AG04450 (cell line): Measurements from ENCODE around the gene TNIK. TPM values are rescaled to one million over a fixed set of nuclear protein-coding genes. Genes with fewer than 3 reads are reported as not detected.

ENCODE experiments used
- CTCF ChIA-PET: fragments of 300-600, 350-600 bp; formaldehyde crosslinking; extraction: SDS; loops from one replicate; lab custom pipeline; 2022; ENCODE audit warnings: antibody characterized with exemption, inconsistent platforms; lab: Charles Lee
- POLR2A ChIA-PET: fragments of 350-600 bp; formaldehyde crosslinking; extraction: SDS; loops from one replicate; lab custom pipeline; 2021; ENCODE audit warnings: antibody characterized with exemption, inconsistent platforms; lab: Yijun Ruan, JAX
- DNase-seq: peaks from one replicate; pipeline ENCODE4 v3.0.0-alpha.2; 2011; ENCODE audit warnings: low read depth, low spot score
- H3K27ac ChIP-seq: one replicate; pipeline ENCODE4 v1.5.1; 2012; ENCODE audit warnings: low read depth, low read length, control low read depth
- H3K27me3 ChIP-seq: one replicate; pipeline ENCODE4 v1.6.0; 2012; ENCODE audit warnings: low read length; ENCODE audit not compliant: control insufficient read depth, insufficient read depth
- H3K4me3 ChIP-seq: 2 replicates; pipeline ENCODE4 v1.5.1; 2011; ENCODE audit warnings: mild to moderate bottlenecking, low read depth, low read length, control low read depth
- H3K9me3 ChIP-seq: 2 replicates; pipeline ENCODE4 v1.5.1; 2012; ENCODE audit warnings: low read length; ENCODE audit not compliant: control insufficient read depth, insufficient read depth
- polyA plus RNA-seq: library from polyadenylated mRNA; depleted of rRNA; stranded (reverse); fragments of >200 nt; gene quantifications from 2 replicates; pipeline ENCODE4 v1.2.3, GENCODE V29; 2011
- TF ChIP-seq, protein P1 (sequence below): IDR thresholded peaks from 2 replicates; pipeline ENCODE4 v1.5.1; 2011; ENCODE audit warnings: low read depth, low read length, control low read depth, inconsistent platforms

TNIK gene
- polyA plus RNA-seq, 1 experiment, result 9.0 TPM

DNA sequence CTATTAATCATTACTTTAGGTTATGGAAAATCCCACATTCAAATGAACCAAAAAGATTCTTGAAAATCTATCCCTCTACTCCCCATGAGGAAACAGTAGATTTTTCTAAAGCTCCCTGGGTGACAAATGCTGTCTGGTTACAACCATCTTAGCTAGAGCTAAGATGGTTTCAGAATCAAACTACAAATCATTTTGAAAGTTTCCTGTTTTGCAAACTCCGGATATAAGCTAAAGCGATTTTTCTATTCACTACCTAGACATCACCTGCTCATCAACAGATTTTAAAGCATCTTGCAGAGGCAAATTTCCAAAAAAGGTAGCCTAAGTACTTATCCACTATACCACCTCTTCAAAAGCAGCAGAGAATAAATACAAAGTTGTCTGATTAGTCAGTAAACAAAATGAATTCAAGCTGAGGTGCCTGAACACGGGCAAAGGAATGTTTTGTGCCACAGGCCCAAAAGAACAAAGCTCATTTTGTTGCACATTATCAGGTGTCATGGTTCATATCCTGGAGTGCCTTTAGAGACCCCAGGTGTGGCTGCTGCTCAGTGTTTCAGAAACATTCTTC lies 204.9 kb downstream of the TNIK start:
- ChIA-PET CTCF (no interaction called here), POLR2A (no interaction called here)
- no peak overlapping the region for H3K27ac ChIP-seq
- no peak for DNase-seq
- no peaks in the 10 kb centered on the region for H3K9me3 ChIP-seq
- H3K27me3 ChIP-seq, result no peaks in the 10 kb centered on the region
- no peak overlapping the region for H3K4me3 ChIP-seq
- TF ChIP-seq, protein P1, sequence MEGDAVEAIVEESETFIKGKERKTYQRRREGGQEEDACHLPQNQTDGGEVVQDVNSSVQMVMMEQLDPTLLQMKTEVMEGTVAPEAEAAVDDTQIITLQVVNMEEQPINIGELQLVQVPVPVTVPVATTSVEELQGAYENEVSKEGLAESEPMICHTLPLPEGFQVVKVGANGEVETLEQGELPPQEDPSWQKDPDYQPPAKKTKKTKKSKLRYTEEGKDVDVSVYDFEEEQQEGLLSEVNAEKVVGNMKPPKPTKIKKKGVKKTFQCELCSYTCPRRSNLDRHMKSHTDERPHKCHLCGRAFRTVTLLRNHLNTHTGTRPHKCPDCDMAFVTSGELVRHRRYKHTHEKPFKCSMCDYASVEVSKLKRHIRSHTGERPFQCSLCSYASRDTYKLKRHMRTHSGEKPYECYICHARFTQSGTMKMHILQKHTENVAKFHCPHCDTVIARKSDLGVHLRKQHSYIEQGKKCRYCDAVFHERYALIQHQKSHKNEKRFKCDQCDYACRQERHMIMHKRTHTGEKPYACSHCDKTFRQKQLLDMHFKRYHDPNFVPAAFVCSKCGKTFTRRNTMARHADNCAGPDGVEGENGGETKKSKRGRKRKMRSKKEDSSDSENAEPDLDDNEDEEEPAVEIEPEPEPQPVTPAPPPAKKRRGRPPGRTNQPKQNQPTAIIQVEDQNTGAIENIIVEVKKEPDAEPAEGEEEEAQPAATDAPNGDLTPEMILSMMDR, result no peak

DNA sequence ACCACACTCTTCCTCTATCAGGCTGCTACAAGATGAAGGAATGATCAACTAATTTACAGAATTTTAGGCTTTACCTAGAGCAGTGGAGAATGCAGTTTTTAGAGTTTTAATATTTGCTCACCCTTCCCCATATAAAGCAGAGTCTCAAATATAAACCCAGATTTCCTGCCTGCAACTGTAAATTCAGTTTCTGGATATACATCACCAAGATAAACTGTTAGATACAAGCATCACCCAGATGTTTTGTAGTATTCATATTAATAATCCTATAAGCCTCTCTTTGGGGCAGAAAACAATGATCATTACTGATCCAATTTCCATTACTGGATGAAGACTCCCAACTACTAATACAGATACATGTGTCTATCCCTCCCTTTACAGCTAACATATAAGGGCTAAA lies 205.9 kb downstream of the TNIK start:
- CTCF ChIA-PET, result no interaction called here
- POLR2A ChIA-PET, result no interaction called here
- TF ChIP-seq, protein P1, result no peak

DNA sequence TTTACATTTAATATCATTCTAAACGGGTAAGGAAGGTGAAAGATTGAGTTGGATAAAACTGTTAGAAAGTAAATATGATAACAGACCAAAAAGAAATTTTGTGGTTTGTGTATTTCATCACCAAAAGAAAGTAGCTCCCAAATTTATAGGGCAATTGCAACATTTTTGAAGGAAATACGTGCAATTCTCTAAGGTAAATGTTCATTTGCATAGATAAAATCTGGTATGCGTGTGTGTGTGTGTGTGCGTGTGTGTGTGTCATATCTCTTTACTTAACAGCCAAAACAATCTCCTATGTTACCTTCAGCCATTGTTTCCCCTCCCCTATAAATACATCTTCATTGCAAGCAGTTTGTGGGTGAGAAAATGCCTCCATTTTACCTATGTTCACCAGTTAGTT lies 208.4 kb downstream of the TNIK start:
- no peaks in the 10 kb centered on the region for H3K27me3 ChIP-seq
- POLR2A ChIA-PET, result no interaction called here
- no peaks in the 10 kb centered on the region for H3K9me3 ChIP-seq
- CTCF ChIA-PET, result interaction anchor here (0.5 kb wide), 1 partner anchor 209 kb away, joined by 3 read pairs; the partner anchor contains the start of gene TNIK
- TF ChIP-seq, protein P1, result no peak
- H3K4me3 ChIP-seq, result no peak overlapping the region
- H3K27ac ChIP-seq, result no peak overlapping the region
- no peak for DNase-seq

More for the DNA sequence above, 205.9 kb downstream of the TNIK start:
- Histone ChIP-seq H3K4me3 (no peak overlapping the region), H3K27ac (no peak overlapping the region), H3K9me3 (no peaks in the 10 kb centered on the region), H3K27me3 (no peaks in the 10 kb centered on the region)
- DNase-seq, result no peak

DNA sequence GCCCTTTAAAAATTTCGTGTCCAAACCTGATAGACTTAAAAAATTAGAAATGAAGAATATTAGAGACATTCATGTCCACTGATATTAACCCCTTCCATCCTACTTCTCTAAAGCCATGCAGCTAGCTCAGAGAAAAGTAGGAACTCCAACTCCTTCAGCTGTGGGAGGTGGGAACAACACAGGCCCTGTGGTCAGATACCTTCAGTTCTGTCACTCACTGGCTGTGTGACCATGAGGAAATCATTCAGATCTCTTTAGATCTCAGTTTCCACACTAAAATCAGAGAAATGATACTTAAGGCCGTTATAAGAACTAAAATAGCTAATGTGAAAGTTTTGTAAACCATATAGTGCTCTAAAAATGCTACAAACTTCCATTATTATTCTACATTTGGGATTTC lies 209.8 kb downstream of the TNIK start:
- CTCF ChIA-PET, result no interaction called here
- Histone ChIP-seq H3K27me3 (no peaks in the 10 kb centered on the region), H3K4me3 (no peak overlapping the region), H3K9me3 (no peaks in the 10 kb centered on the region), H3K27ac (no peak overlapping the region)
- TF ChIP-seq, protein P1, result no peak
- POLR2A ChIA-PET, result no interaction called here
- DNase-seq, result no peak

DNA sequence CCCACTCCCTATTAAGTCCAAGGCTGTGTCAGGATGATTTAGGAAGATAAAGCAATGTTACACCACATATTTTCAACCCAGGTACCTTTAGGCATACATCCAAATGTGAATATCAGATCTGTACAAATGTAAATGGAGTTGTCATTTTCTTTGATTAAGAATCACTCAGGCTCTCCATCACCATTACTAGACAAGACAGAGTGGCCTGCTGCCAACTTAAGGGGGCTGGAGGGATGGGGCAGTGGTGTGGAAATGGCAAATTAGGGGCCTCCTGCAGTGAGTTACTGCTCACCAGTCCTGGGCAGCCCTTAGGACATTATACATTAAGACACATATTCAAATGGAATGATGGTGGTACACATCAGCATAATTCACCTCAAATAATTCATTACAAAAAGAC lies 211.0 kb downstream of the TNIK start:
- ChIA-PET CTCF (no interaction called here), POLR2A (no interaction called here)

More for the DNA sequence above, 211.0 kb downstream of the TNIK start:
- DNase-seq, result no peak
- no peaks in the 10 kb centered on the region for H3K27me3 ChIP-seq
- H3K9me3 ChIP-seq, result no peaks in the 10 kb centered on the region
- TF ChIP-seq, protein P1, result no peak
- no peak overlapping the region for H3K27ac ChIP-seq
- no peak overlapping the region for H3K4me3 ChIP-seq
